Neural progenitor cell (in vitro differentiated cells): ENCODE results near the gene LATS2. TPM values are rescaled to one million over a fixed set of nuclear protein-coding genes. Genes with fewer than 3 reads are reported as not detected.

Source experiments
- DNase-seq: peaks from one replicate; pipeline ENCODE4 v3.0.0-alpha.2; 2016; ENCODE audit warnings: low spot score
- H2AFZ ChIP-seq: fragments of 200-600 bp; sonication (generic); replicated peaks from 2 replicates; pipeline ENCODE4 v1.6.1; 2016; ENCODE audit warnings: antibody characterized with exemption
- H3F3A ChIP-seq: fragments of 200-600 bp; sonication (generic); 2 replicates; pipeline ENCODE4 v1.6.1; 2016; ENCODE audit warnings: antibody characterized with exemption, low read depth
- H3K27ac ChIP-seq: fragments of 200-600 bp; sonication (generic); 2 replicates; pipeline ENCODE4 v1.5.1; 2016; ENCODE audit warnings: mild to moderate bottlenecking
- H3K27me3 ChIP-seq: fragments of 200-600 bp; sonication (generic); 2 replicates; pipeline ENCODE4 v1.6.1; 2016; ENCODE audit warnings: mild to moderate bottlenecking, moderate library complexity
- H3K36me3 ChIP-seq: fragments of 200-600 bp; sonication (generic); 2 replicates; pipeline ENCODE4 v1.5.1; 2016
- H3K4me1 ChIP-seq: fragments of 200-600 bp; sonication (generic); 2 replicates; pipeline ENCODE4 v1.6.1; 2016; ENCODE audit warnings: mixed run types
- H3K4me2 ChIP-seq: fragments of 200-600 bp; sonication (generic); 2 replicates; pipeline ENCODE4 v1.6.1; 2016
- H3K4me3 ChIP-seq: fragments of 200-600 bp; sonication (generic); 2 replicates; pipeline ENCODE4 v1.5.1; 2016
- H3K79me2 ChIP-seq: fragments of 200-600 bp; sonication (generic); 2 replicates; pipeline ENCODE4 v1.6.1; 2016; ENCODE audit warnings: low read depth
- H3K9ac ChIP-seq: fragments of 200-600 bp; sonication (generic); 2 replicates; pipeline ENCODE4 v1.6.1; 2016
- H3K9me3 ChIP-seq: fragments of 200-600 bp; sonication (generic); 2 replicates; pipeline ENCODE4 v1.5.1; 2016; ENCODE audit warnings: low read depth
- H4K20me1 ChIP-seq: fragments of 200-600 bp; sonication (generic); 2 replicates; pipeline ENCODE4 v1.6.1; 2016; ENCODE audit warnings: low read depth
- H3K27ac Mint-ChIP-seq: 3 replicates; pipeline ENCODE4 v1.8.0; 2021; ENCODE audit warnings: mixed read lengths
- H3K27me3 Mint-ChIP-seq: 2 replicates; pipeline ENCODE4 v1.8.0; 2022; ENCODE audit warnings: low read depth, mild to moderate bottlenecking, inconsistent platforms, moderate library complexity, mixed read lengths; ENCODE audit not compliant: insufficient read depth
- H3K36me3 Mint-ChIP-seq: 3 replicates; pipeline ENCODE4 v1.8.0; 2021; ENCODE audit warnings: mixed read lengths
- H3K4me1 Mint-ChIP-seq: 3 replicates; pipeline ENCODE4 v1.8.0; 2021; ENCODE audit warnings: mixed read lengths
- H3K4me3 Mint-ChIP-seq: 3 replicates; pipeline ENCODE4 v1.8.0; 2021; ENCODE audit warnings: mild to moderate bottlenecking, moderate library complexity, mixed read lengths
- H3K9me3 Mint-ChIP-seq: 3 replicates; pipeline ENCODE4 v1.8.0; 2020; ENCODE audit warnings: mixed read lengths
- CTCF ChIP-seq: fragments of 200-600 bp; sonication (generic); IDR thresholded peaks from 2 replicates; pipeline ENCODE4 v1.5.1; 2017; ENCODE audit warnings: antibody characterized with exemption, mild to moderate bottlenecking
- EZH2 ChIP-seq: fragments of 200-600 bp; sonication (generic); IDR thresholded peaks from 2 replicates; pipeline ENCODE4 v1.6.1; 2017; ENCODE audit warnings: antibody characterized with exemption, mild to moderate bottlenecking, moderate library complexity
- EZH2phosphoT487 ChIP-seq: fragments of 200-600 bp; sonication (generic); IDR thresholded peaks from 2 replicates; pipeline ENCODE4 v1.6.1; 2017; ENCODE audit warnings: antibody characterized with exemption
- total RNA-seq: library from RNA; depleted of rRNA; stranded (reverse); fragments of >200 nt; gene quantifications from 2 replicates; pipeline ENCODE4 v1.2.3, GENCODE V29; 2015; ENCODE audit warnings: low replicate concordance

Gene LATS2
- total RNA-seq, 1 donor from 2014 or later = 15.2 TPM

GRCh38 chr13:21000647-21001046 lies 60.7 kb downstream of the LATS2 start:
- H3K9me3 Mint-ChIP-seq = peaks cover 4% of the 10 kb centered on the region
- no peaks in the 10 kb centered on the region for H3K36me3 ChIP-seq
- no peak for DNase-seq
- TF ChIP-seq EZH2 = no peak
- TF ChIP-seq CTCF = no peak
- TF ChIP-seq EZH2phosphoT487 = no peak
- H3K4me3 Mint-ChIP-seq = no peak overlapping the region
- no peaks in the 10 kb centered on the region for H3F3A ChIP-seq
- no peak overlapping the region for H3K4me2 ChIP-seq
- no peaks in the 10 kb centered on the region for H3K9me3 ChIP-seq
- no peaks in the 10 kb centered on the region for H3K4me1 ChIP-seq
- H3K79me2 ChIP-seq = peaks cover 85% of the 10 kb centered on the region
- H3K4me1 Mint-ChIP-seq = peaks cover 9% of the 10 kb centered on the region
- no peaks in the 10 kb centered on the region for H3K27me3 ChIP-seq
- H4K20me1 ChIP-seq = peaks cover 38% of the 10 kb centered on the region
- H2AFZ ChIP-seq = no peak overlapping the region
- H3K9ac ChIP-seq = no peak overlapping the region
- no peaks in the 10 kb centered on the region for H3K27me3 Mint-ChIP-seq
- H3K27ac Mint-ChIP-seq = no peak overlapping the region
- no peak overlapping the region for H3K4me3 ChIP-seq
- H3K36me3 Mint-ChIP-seq = peaks cover 3% of the 10 kb centered on the region
- no peak overlapping the region for H3K27ac ChIP-seq

DNA sequence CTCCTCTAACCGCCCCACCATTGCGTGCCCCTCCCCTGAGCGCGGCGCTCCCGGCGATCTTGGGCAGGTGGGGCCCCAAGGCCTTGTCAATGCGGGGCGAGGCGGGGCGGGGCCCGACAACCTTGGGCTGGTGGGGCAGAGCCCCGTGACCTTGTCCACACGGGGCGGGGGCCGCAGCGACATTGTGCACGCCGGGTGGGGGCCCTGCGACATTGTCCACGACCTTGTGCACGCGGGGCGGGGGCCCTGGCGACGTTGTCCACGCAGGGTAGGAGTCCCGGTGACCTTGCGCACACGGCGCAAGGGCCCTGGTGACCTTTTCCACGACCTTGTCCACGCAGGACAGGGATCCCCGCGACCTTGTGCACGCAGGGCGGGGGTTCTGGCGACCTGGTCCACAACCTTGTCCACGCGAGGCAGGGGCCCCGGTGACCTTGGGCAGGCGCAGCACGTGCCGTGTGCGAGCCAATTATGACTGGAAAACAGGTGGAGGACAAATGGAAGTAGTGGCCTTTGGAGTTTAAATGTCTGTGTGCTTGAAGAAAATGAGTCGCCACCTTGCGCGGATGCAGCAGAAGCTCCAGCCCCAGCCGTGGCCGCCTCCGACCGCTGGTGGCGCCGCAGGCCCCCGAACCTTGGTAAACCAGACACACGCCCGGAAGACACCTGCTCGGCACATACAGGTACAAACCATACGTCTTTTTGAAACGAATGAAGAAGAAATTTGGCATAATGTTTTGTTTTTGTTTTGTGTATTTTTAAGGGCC lies 62.6 kb downstream of the LATS2 start:
- Histone ChIP-seq H3K36me3 (no peaks in the 10 kb centered on the region), H3K27me3 (no peaks in the 10 kb centered on the region), H3K9me3 (no peaks in the 10 kb centered on the region), H3K4me2 (no peak overlapping the region), H4K20me1 (peaks cover 43% of the 10 kb centered on the region), H3K9ac (no peak overlapping the region), H3K4me3 (no peak overlapping the region), H2AFZ (no peak overlapping the region), H3F3A (no peaks in the 10 kb centered on the region), H3K79me2 (peaks cover 83% of the 10 kb centered on the region), H3K27ac (no peak overlapping the region), H3K4me1 (no peaks in the 10 kb centered on the region)
- no peak overlapping the region for H3K4me3 Mint-ChIP-seq
- TF ChIP-seq CTCF = no peak
- no peaks in the 10 kb centered on the region for H3K4me1 Mint-ChIP-seq
- DNase-seq = no peak
- peaks cover 4% of the 10 kb centered on the region for H3K9me3 Mint-ChIP-seq
- no peaks in the 10 kb centered on the region for H3K27me3 Mint-ChIP-seq
- peaks cover 7% of the 10 kb centered on the region for H3K36me3 Mint-ChIP-seq
- no peak overlapping the region for H3K27ac Mint-ChIP-seq

- H3K27me3 Mint-ChIP-seq = peaks cover 3% of the 10 kb centered on the region
- Histone ChIP-seq H3K27ac (no peak overlapping the region), H4K20me1 (peaks cover 51% of the 10 kb centered on the region), H3K79me2 (peaks cover 78% of the 10 kb centered on the region), H3K9me3 (no peaks in the 10 kb centered on the region), H3K27me3 (no peaks in the 10 kb centered on the region), H3K4me1 (no peaks in the 10 kb centered on the region), H3K36me3 (no peaks in the 10 kb centered on the region), H3K4me3 (no peak overlapping the region), H2AFZ (no peak overlapping the region), H3K9ac (no peak overlapping the region), H3K4me2 (no peak overlapping the region), H3F3A (no peaks in the 10 kb centered on the region)
- H3K4me1 Mint-ChIP-seq = no peaks in the 10 kb centered on the region
- DNase-seq = no peak
- peaks cover 4% of the 10 kb centered on the region for H3K9me3 Mint-ChIP-seq
- peaks cover 12% of the 10 kb centered on the region for H3K36me3 Mint-ChIP-seq
- H3K4me3 Mint-ChIP-seq = no peak overlapping the region
- no peak for TF ChIP-seq EZH2phosphoT487
- no peak for TF ChIP-seq CTCF
- no peak for TF ChIP-seq EZH2
- peak overlapping the region; percentile 32 for H3K27ac Mint-ChIP-seq
Measured at GRCh38 chr13:20997301-20998161, 63.9 kb downstream of the LATS2 start.
